Panc1 (cell line): Measurements from ENCODE around the gene MRPL41. TPM values are rescaled to one million over a fixed set of nuclear protein-coding genes. Genes with fewer than 3 reads are reported as not detected.
"Not testable (repeated sequence)": the region's sequence is repeated elsewhere in the genome, so short reads cannot be mapped to it uniquely, and the experiment has no call there.

ENCODE experiments used
- ATAC-seq: fragments of 200-7000 bp; cut with Tn5 transposase; 2 replicates; pipeline ENCODE4 v1.9.1; 2020; ENCODE audit warnings: mild to moderate bottlenecking, moderate library complexity
- BruUV-seq: library from RNA; stranded (reverse); fragments of 400-500 nt; replicated peaks from 2 replicates; lab custom pipeline; 2021; lab: Mats Ljungman, UMichigan
- CTCF ChIA-PET: fragments of 300-600 bp; sonication (Branson Sonifier 250); formaldehyde crosslinking; loops from one replicate; lab custom pipeline; 2022; ENCODE audit warnings: antibody characterized with exemption; lab: Charles Lee
- POLR2A ChIA-PET: fragments of 300-600 bp; sonication (Branson Sonifier 250); formaldehyde crosslinking; loops from one replicate; lab custom pipeline; 2022; ENCODE audit warnings: antibody characterized with exemption; lab: Charles Lee
- DNase-seq: peaks from one replicate; pipeline ENCODE4 v3.0.0-alpha.2; 2010; ENCODE audit warnings: low read depth, low spot score
- H3K27ac ChIP-seq: 2 replicates; pipeline ENCODE4 v1.5.1; 2011; ENCODE audit warnings: mild to moderate bottlenecking, low read length, inconsistent platforms
- H3K27me3 ChIP-seq: fragments of 200-500 bp; sonication (Bioruptor generic); 2 replicates; pipeline ENCODE4 v1.6.0; 2014; ENCODE audit warnings: low read length, inconsistent platforms; ENCODE audit not compliant: control insufficient read depth, insufficient read depth
- H3K36me3 ChIP-seq: fragments of 200-500 bp; sonication (Bioruptor generic); 2 replicates; pipeline ENCODE4 v1.5.1; 2014; ENCODE audit warnings: inconsistent platforms, mild to moderate bottlenecking, low read length, moderate library complexity; ENCODE audit not compliant: control insufficient read depth, insufficient read depth
- H3K4me1 ChIP-seq: 2 replicates; pipeline ENCODE4 v1.5.1; 2011; ENCODE audit warnings: inconsistent platforms, mild to moderate bottlenecking, low read length, moderate library complexity; ENCODE audit not compliant: control insufficient read depth, insufficient read depth
- H3K4me3 ChIP-seq, 2 experiments: 2 replicates each; pipeline ENCODE4 v1.5.1; 2011 to 2012; ENCODE audit warnings: low read depth in 2 of 2, low read length in 2 of 2, mild to moderate bottlenecking in 2 of 2, inconsistent platforms in 1 of 2, moderate library complexity in 1 of 2
- H3K9me3 ChIP-seq: fragments of 200-500 bp; sonication (Bioruptor generic); 2 replicates; pipeline ENCODE4 v1.5.1; 2014; ENCODE audit warnings: low read depth, mild to moderate bottlenecking, inconsistent platforms, low read length, moderate library complexity; ENCODE audit not compliant: control insufficient read depth, insufficient read depth
- CTCF ChIP-seq: fragments of 450-650 bp; IDR thresholded peaks from 2 replicates; pipeline ENCODE4 v1.5.1; 2017; ENCODE audit warnings: mild to moderate bottlenecking
- POLR2AphosphoS5 ChIP-seq: IDR thresholded peaks from 2 replicates; pipeline ENCODE4 v1.6.1; 2012; ENCODE audit warnings: mild to moderate bottlenecking, low read depth, low read length, moderate library complexity
- REST ChIP-seq, 2 experiments: IDR thresholded peaks; 2 replicates each; pipeline ENCODE4 v1.6.1; 2011 to 2012; ENCODE audit warnings: low read depth in 2 of 2, control low read depth in 1 of 2, low read length in 1 of 2, mild to moderate bottlenecking in 1 of 2, moderate library complexity in 1 of 2; ENCODE audit not compliant: insufficient read depth in 1 of 2
- SIN3A ChIP-seq: IDR thresholded peaks from 2 replicates; pipeline ENCODE4 v1.6.1; 2012; ENCODE audit warnings: low read depth, mild to moderate bottlenecking, low read length, moderate library complexity, borderline replicate concordance; ENCODE audit not compliant: insufficient read depth
- TCF7L2 ChIP-seq: IDR thresholded peaks from 2 replicates; pipeline ENCODE4 v1.6.1; 2011; ENCODE audit warnings: mild to moderate bottlenecking, low read depth, low read length, inconsistent platforms
- in situ Hi-C: cut with HindIII; loops from 2 replicates; pipeline ENCODE4 v1.10.0; 2016; ENCODE audit warnings: low sequenced_read_pairs, low pct_unique_long_range_greater_than_20kb
- intact Hi-C: fragments of 100-400 bp; cut with micrococcal nuclease; formaldehyde crosslinking; loops from one replicate; pipeline ENCODE4 v1.10.0; 2022; ENCODE audit not compliant: unreplicated experiment
- total RNA-seq: library from RNA; stranded (reverse); gene quantifications from one replicate; pipeline ENCODE4 v1.2.1, GENCODE V29; 2021; ENCODE audit not compliant: unreplicated experiment

Gene MRPL41
- total RNA-seq, 1 experiment from 2014 or later: 86.4 TPM

DNA sequence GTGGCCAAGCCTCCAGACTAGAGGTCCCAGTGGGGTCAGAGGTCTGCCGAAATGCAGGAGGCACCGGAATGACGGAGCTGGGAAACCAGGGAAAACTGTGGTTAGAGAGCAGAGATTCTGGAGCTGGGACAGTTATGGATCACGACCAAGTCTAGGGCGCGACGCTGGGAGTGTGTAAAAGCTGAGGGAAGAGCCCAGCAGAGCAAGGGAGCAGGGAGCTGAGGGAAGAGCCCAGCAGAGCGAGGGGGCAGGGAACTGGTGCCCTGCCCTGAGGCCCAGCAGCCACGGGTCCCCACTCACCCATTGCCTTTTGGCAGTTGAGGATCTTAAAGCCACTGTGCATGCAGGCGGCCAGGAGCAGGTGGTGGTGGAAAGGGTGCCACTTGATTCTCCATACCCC lies 12.5 kb downstream of the MRPL41 start:
- no peaks in the 10 kb centered on the region for H3K9me3 ChIP-seq
- in situ Hi-C loops (no loop called here), intact Hi-C loops (no loop called here)
- no peaks in the 10 kb centered on the region; the same call in 1 of the 2 replicates for H3K36me3 ChIP-seq
- H3K4me3 ChIP-seq: no peak overlapping the region
- no TSS peak for BruUV-seq
- ChIA-PET CTCF (interaction anchor here (0.6 kb wide), 1 partner anchor 291 kb away, joined by 4 read pairs; no protein-coding TSS in a partner anchor), POLR2A (no interaction called here)
- ATAC-seq (0 out of 2 replicates have a peak, but pooled peaks have one; percentile 30), DNase-seq (no peak)
- TF ChIP-seq CTCF: no peak
- no peak for TF ChIP-seq SIN3A
- TF ChIP-seq REST (IDR thresholded peaks at IDR 0.05; ENCODE audit: insufficient read depth in 1 of 2, low read depth in 2 of 2, low read length in 1 of 2): no peak
- TF ChIP-seq POLR2AphosphoS5: no peak
- TF ChIP-seq TCF7L2: no peak
- no peaks in the 10 kb centered on the region for H3K27me3 ChIP-seq
- no peak overlapping the region for H3K27ac ChIP-seq
- peaks cover 3% of the 10 kb centered on the region; the same call in 1 of the 2 replicates for H3K4me1 ChIP-seq

DNA sequence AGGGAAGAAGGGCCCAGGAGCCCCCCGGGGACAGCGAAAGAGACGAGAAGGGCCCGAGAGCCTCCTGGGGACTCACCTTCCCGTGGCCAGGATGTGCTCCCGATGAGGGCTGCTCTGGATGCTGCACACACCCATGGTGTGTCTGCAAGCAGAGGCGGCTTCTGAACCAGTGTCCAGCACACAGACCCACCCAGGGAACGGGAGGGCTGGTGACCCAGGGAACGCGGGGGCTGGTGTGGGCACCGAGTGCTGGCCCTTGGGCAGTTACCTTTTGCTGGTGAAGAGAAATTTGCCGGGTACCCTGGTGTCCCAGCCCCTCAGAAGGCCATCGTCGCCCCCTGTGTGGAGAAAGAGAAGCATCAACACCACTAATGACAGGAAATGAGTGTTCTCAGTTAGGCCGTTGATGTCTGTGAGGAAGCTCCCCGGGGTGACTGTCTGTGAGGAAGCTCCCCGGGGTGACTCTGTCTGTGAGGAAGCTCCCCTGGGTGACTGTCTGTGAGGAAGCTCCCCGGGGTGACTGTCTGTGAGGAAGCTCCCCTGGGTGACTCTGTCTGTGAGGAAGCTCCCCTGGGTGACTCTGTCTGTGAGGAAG lies 13.2 kb downstream of the MRPL41 start:
- H3K36me3 ChIP-seq: no peaks in the 10 kb centered on the region; the same call in 1 of the 2 replicates
- peaks cover 1% of the 10 kb centered on the region; the same call in 1 of the 2 replicates for H3K4me1 ChIP-seq
- no peak for DNase-seq
- H3K27ac ChIP-seq: no peak overlapping the region
- TF ChIP-seq REST (IDR thresholded peaks at IDR 0.05; ENCODE audit: insufficient read depth in 1 of 2, low read depth in 2 of 2, low read length in 1 of 2) (no peak), SIN3A (no peak), POLR2AphosphoS5 (no peak), TCF7L2 (no peak), CTCF (no peak)
- ChIA-PET POLR2A (no interaction called here), CTCF (no interaction called here)
- H3K4me3 ChIP-seq: no peak overlapping the region
- no peaks in the 10 kb centered on the region for H3K27me3 ChIP-seq
- no TSS peak for BruUV-seq
- in situ Hi-C loops (no loop called here), intact Hi-C loops (no loop called here)
- no peak for ATAC-seq
- H3K9me3 ChIP-seq: no peaks in the 10 kb centered on the region

GRCh38 chr9:137568445-137568844 lies 16.8 kb downstream of the MRPL41 start:
- CTCF ChIA-PET, H3K4me3 ChIP-seq, intact Hi-C loops, ATAC-seq, BruUV-seq, H3K27ac ChIP-seq, POLR2A ChIA-PET, H3K4me1 ChIP-seq, H3K36me3 ChIP-seq, DNase-seq, H3K27me3 ChIP-seq, in situ Hi-C loops, H3K9me3 ChIP-seq: not testable (repeated sequence)
